Tibial nerve (tissue), 4 donors: ENCODE measurements around the gene FRZB. TPM values are rescaled to one million over a fixed set of nuclear protein-coding genes. Genes with fewer than 3 reads are reported as not detected.

ENCODE experiments used
- DNase-seq, 2 donors: peaks; one replicate each; pipeline ENCODE4 v3.0.0-alpha.2; 2019; ENCODE audit warnings: low spot score in 2 of 2
- H3K27ac ChIP-seq, 4 donors: fragments of 200-600 bp; sonication (generic) in 3 of 4; one replicate each; pipeline ENCODE4 v1.5.1; 2017 to 2019; ENCODE audit warnings: mild to moderate bottlenecking in 1 of 4
- H3K27me3 ChIP-seq, 2 donors: fragments of 200-600 bp; sonication (generic) in 1 of 2; one replicate each; pipeline versions ENCODE4 v1.5.1 to v1.6.0; 2017 to 2019
- H3K36me3 ChIP-seq, 3 donors: fragments of 200-600 bp; sonication (generic); one replicate each; pipeline ENCODE4 v1.5.1; 2018 to 2019
- H3K4me1 ChIP-seq, 4 donors: fragments of 200-600 bp; sonication (generic) in 3 of 4; one replicate each; pipeline ENCODE4 v1.5.1; 2017 to 2019
- H3K4me3 ChIP-seq, 4 donors: fragments of 200-600 bp; sonication (generic) in 3 of 4; one replicate each; pipeline ENCODE4 v1.5.1; 2017 to 2019; ENCODE audit warnings: mild to moderate bottlenecking in 1 of 4, moderate library complexity in 1 of 4
- H3K9me3 ChIP-seq, 4 donors: fragments of 200-600 bp; sonication (generic) in 3 of 4; one replicate each; pipeline ENCODE4 v1.5.1; 2017 to 2019
- EP300 ChIP-seq, 2 donors: sonication (generic); formaldehyde crosslinking; IDR thresholded peaks; one replicate each; pipeline ENCODE4 v1.6.1; 2017; ENCODE audit warnings: antibody characterized with exemption in 2 of 2, mild to moderate bottlenecking in 1 of 2
- POLR2A ChIP-seq, 2 donors: fragments of 450-650 bp; IDR thresholded peaks; one replicate each; pipeline ENCODE4 v1.6.1; 2017; ENCODE audit warnings: antibody characterized with exemption in 2 of 2, mild to moderate bottlenecking in 2 of 2, moderate library complexity in 2 of 2
- WGBS, 2 donors: methylation state at CpG; one replicate each; pipeline ENCODE4 v1.1.5; 2018; 5-methylcytosine and 5-hydroxymethylcytosine counted together
- total RNA-seq, 4 donors: library from RNA; depleted of rRNA; stranded (reverse); fragments of >200 nt; gene quantifications; one replicate each; pipeline ENCODE4 v1.1.0, GENCODE V29; 2016
- TF ChIP-seq, protein P1 (sequence below), 5 experiments: fragments of 200-600 bp in 3 of 5; fragments of 450-650 bp in 2 of 5; sonication (generic) in 3 of 5; IDR thresholded peaks; one replicate each; pipeline ENCODE4 v1.5.1; 2016 to 2019; ENCODE audit warnings: antibody characterized with exemption in 5 of 5, mild to moderate bottlenecking in 3 of 5, moderate library complexity in 2 of 5

The FRZB gene
- total RNA-seq, 4 donors from 2014 or later: 3.0 to 12.8 (median 9.6) TPM

DNA sequence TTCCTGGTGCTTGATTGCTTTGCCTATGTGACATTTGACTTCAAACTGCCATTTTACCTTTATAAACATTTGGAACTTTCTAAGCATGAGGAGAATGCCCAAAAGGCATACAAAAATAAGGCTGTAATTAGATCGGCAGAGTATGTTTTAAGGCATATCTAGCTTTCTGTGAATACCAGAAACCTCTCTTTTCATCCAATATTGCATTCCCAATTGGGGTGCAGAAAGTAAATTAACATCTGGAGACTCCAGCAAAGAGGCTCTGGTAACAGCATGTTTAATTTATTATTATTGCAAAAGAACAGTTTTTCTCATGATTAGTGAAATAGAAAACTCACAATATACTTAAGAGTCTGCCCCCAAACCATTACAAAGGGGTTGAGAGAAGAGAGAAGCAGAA, 32.1 kb downstream of the FRZB start:
- TF ChIP-seq POLR2A (IDR thresholded peaks at IDR 0.05): no peak
- TF ChIP-seq EP300 (IDR thresholded peaks at IDR 0.05): no peak
- TF ChIP-seq, protein P1, sequence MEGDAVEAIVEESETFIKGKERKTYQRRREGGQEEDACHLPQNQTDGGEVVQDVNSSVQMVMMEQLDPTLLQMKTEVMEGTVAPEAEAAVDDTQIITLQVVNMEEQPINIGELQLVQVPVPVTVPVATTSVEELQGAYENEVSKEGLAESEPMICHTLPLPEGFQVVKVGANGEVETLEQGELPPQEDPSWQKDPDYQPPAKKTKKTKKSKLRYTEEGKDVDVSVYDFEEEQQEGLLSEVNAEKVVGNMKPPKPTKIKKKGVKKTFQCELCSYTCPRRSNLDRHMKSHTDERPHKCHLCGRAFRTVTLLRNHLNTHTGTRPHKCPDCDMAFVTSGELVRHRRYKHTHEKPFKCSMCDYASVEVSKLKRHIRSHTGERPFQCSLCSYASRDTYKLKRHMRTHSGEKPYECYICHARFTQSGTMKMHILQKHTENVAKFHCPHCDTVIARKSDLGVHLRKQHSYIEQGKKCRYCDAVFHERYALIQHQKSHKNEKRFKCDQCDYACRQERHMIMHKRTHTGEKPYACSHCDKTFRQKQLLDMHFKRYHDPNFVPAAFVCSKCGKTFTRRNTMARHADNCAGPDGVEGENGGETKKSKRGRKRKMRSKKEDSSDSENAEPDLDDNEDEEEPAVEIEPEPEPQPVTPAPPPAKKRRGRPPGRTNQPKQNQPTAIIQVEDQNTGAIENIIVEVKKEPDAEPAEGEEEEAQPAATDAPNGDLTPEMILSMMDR (IDR thresholded peaks at IDR 0.05): no peak
- Histone ChIP-seq H3K36me3 (no peaks in the 10 kb centered on the region), H3K4me1 (no peaks in the 10 kb centered on the region), H3K27me3 (no peaks in the 10 kb centered on the region), H3K4me3 (no peak overlapping the region), H3K9me3 (no peaks in the 10 kb centered on the region), H3K27ac (no peak overlapping the region)
- WGBS, 2 donors: 35 to 47% methylated on average over 1 of the region's 1 CpG
- no peak for DNase-seq

DNA sequence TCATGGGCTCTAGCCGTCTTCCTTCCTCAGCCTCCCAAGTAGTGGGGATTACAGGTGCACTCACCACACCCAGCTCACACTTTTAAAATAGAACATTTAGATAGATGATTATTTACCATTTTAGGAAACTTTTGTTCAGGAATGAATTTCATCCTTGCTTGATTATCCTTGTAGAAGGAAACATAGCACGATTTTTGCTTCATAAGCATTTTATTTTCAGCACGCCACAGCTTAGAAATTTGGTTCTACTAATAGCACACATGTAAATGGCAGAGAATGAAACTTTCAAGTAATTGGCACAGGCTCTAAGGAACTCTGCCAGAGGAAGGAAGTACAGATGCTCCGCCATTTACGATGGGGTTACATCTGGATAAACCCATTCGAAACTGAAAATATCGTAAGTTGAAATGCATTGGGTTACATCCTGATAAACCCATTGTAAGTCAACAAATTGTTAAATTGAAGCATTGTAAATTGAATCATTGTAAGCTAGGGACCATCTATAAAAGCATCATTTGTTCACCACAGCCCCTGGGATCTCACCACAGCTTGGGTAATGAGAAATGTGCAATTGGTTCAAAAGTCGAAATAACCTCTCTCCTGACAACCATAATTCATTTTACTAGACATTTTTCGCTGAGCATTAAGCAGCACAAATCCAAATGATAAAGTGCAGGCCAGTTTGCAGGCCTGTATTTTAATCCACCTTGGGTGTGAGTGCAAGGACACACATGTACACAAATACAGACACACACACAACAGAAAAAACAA, 33.2 kb downstream of the FRZB start:
- TF ChIP-seq, protein P1 (IDR thresholded peaks at IDR 0.05): no peak
- TF ChIP-seq POLR2A (IDR thresholded peaks at IDR 0.05) (no peak), EP300 (IDR thresholded peaks at IDR 0.05) (no peak)
- DNase-seq: no peak

GRCh38 chr2:182831921-182832320, 34.5 kb downstream of the FRZB start:
- TF ChIP-seq, protein P1 (IDR thresholded peaks at IDR 0.05): no peak
- TF ChIP-seq EP300 (IDR thresholded peaks at IDR 0.05) (no peak), POLR2A (IDR thresholded peaks at IDR 0.05) (no peak)
- Histone ChIP-seq H3K4me1 (no peaks in the 10 kb centered on the region), H3K36me3 (no peaks in the 10 kb centered on the region), H3K27ac (no peak overlapping the region), H3K9me3 (no peaks in the 10 kb centered on the region), H3K27me3 (no peaks in the 10 kb centered on the region), H3K4me3 (no peak overlapping the region)
- DNase-seq: no peak
- 78 to 79% methylated on average over 3 of the region's 3 CpGs for WGBS, 2 donors

More for the DNA sequence above, 33.2 kb downstream of the FRZB start:
- WGBS, 2 donors: 86 to 88% methylated on average over 9 of the region's 9 CpGs
- H3K4me3 ChIP-seq: no peak overlapping the region
- no peaks in the 10 kb centered on the region for H3K4me1 ChIP-seq
- no peak overlapping the region for H3K27ac ChIP-seq
- H3K36me3 ChIP-seq: no peaks in the 10 kb centered on the region
- no peaks in the 10 kb centered on the region for H3K27me3 ChIP-seq
- no peaks in the 10 kb centered on the region for H3K9me3 ChIP-seq

- H3K36me3 ChIP-seq: no peaks in the 10 kb centered on the region
- H3K9me3 ChIP-seq: no peaks in the 10 kb centered on the region
- peaks cover 0 to 3% (median 0%) of the 10 kb centered on the region in 4 donors for H3K4me1 ChIP-seq
- no peak overlapping the region for H3K27ac ChIP-seq
- TF ChIP-seq EP300 (IDR thresholded peaks at IDR 0.05) (no peak), POLR2A (IDR thresholded peaks at IDR 0.05) (no peak)
- TF ChIP-seq, protein P1 (IDR thresholded peaks at IDR 0.05): no peak
- H3K4me3 ChIP-seq: no peak overlapping the region
- DNase-seq: no peak
- H3K27me3 ChIP-seq: no peaks in the 10 kb centered on the region
These were observed 35.3 kb downstream of the FRZB start for GRCh38 chr2:182831101-182831500.

GRCh38 chr2:182827182-182827879, 39.1 kb downstream of the FRZB start:
- no peak for DNase-seq
- Histone ChIP-seq H3K27me3 (no peaks in the 10 kb centered on the region), H3K27ac (no peak overlapping the region), H3K4me3 (no peak overlapping the region), H3K36me3 (no peaks in the 10 kb centered on the region), H3K9me3 (no peaks in the 10 kb centered on the region), H3K4me1 (peaks cover 0 to 3% (median 0%) of the 10 kb centered on the region in 4 donors)
- no peak for TF ChIP-seq EP300 (IDR thresholded peaks at IDR 0.05)
- no peak for TF ChIP-seq POLR2A (IDR thresholded peaks at IDR 0.05)
- TF ChIP-seq, protein P1 (IDR thresholded peaks at IDR 0.05): no peak
- WGBS, 2 donors: 21 to 30% methylated on average over 2 of the region's 2 CpGs
